ENCODE results near the gene INSC. TPM values are rescaled to one million over a fixed set of nuclear protein-coding genes. Genes with fewer than 3 reads are reported as not detected.

The INSC gene
- polyA plus RNA-seq, 1 donor from 2014 or later: 0.31 TPM

- Mint-ChIP-seq H3K36me3 (no peaks in the 10 kb centered on the region), H3K27ac (no peak overlapping the region), H3K9me3 (peaks cover 0 to 4% (median 0%) of the 10 kb centered on the region in 3 donors), H3K4me1 (peaks cover 0 to 3% (median 2%) of the 10 kb centered on the region in 3 donors), H3K4me3 (no peak overlapping the region), H3K27me3 (peaks cover 3% of the 10 kb centered on the region)
Measured at GRCh38 chr11:15198284-15198683, 83.6 kb downstream of the INSC start.

GRCh38 chr11:15199693-15200092 lies 85.0 kb downstream of the INSC start:
- Mint-ChIP-seq H3K27me3 (peaks cover 3% of the 10 kb centered on the region), H3K9me3 (no peaks in the 10 kb centered on the region), H3K27ac (no peak overlapping the region), H3K4me3 (no peak overlapping the region), H3K36me3 (no peaks in the 10 kb centered on the region), H3K4me1 (peaks cover 0 to 3% (median 2%) of the 10 kb centered on the region in 3 donors)

DNA sequence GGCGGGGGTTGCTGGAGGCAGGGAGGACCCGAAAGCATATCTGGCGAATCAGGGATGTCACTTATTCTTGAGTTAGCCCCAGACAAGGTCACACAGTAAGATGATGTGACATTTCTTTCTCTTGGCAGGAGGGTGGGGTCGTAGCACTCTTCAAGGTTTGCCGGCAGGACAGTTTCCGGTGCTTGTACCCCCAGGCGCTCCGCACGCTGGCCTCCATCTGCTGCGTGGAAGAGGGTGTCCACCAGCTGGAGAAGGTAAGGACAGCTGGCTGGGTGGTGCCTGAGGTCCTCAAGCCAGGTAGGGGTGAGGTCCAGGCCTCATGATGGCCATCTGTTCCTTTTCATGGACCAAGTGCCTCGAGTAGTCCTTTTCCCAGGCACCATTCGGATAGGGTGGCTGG lies 86.0 kb downstream of the INSC start:
- no peaks in the 10 kb centered on the region for H3K9me3 Mint-ChIP-seq
- H3K27me3 Mint-ChIP-seq: peaks cover 3% of the 10 kb centered on the region
- peaks cover 0 to 3% (median 2%) of the 10 kb centered on the region in 3 donors for H3K4me1 Mint-ChIP-seq
- H3K4me3 Mint-ChIP-seq: no peak overlapping the region
- H3K36me3 Mint-ChIP-seq: no peaks in the 10 kb centered on the region
- H3K27ac Mint-ChIP-seq: no peak overlapping the region

- Mint-ChIP-seq H3K36me3 (no peaks in the 10 kb centered on the region), H3K4me1 (peaks cover 0 to 3% (median 0%) of the 10 kb centered on the region in 3 donors), H3K4me3 (no peak overlapping the region), H3K9me3 (no peaks in the 10 kb centered on the region), H3K27ac (no peak overlapping the region), H3K27me3 (peaks cover 3% of the 10 kb centered on the region)
Measured at GRCh38 chr11:15201586-15201985, 86.9 kb downstream of the INSC start.

DNA sequence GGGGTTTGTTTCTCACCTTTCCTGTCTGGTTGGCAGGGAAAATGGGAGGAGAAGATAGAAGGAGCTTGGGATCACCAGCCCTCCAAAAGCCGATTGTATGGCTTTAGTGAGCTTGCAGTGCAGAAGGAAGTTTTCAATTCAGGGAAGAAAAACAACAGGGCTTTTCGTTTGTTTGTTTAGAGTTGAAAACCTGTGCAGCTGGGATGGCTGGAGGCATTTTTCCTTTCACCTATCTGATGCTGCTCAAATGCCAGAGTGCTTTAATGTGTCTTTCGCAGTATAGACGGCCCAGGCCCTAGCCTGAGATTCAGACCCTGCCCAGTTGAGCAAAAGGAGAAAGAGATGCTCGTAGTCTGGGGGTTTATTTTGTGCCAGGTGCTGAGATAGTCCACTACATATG lies 87.9 kb downstream of the INSC start:
- Mint-ChIP-seq H3K4me1 (no peaks in the 10 kb centered on the region), H3K27me3 (peaks cover 3% of the 10 kb centered on the region), H3K36me3 (no peaks in the 10 kb centered on the region), H3K27ac (no peak overlapping the region), H3K9me3 (no peaks in the 10 kb centered on the region), H3K4me3 (no peak overlapping the region)

DNA sequence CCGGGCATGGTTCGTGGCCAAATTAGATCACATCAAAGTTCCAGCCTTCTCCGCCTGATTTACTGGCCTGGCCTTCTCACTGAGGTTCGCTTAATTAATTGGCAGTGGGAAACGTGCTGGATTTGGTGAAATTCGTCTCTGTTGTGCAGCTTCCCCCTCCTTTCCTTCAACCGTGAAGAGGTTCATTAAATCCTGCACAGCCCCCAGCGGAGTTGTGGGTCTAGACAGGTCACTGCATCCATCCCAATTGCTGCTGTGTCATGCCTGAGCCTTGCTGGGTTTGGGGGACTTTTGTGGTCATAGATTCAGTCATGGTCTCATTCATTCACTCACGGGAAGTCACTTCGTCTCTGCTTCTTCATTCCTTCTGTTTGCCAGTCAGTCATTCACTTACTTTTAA lies 90.0 kb downstream of the INSC start:
- H3K36me3 Mint-ChIP-seq: no peaks in the 10 kb centered on the region
- peaks cover 0 to 1% (median 0%) of the 10 kb centered on the region in 3 donors for H3K4me1 Mint-ChIP-seq
- no peaks in the 10 kb centered on the region for H3K9me3 Mint-ChIP-seq
- H3K4me3 Mint-ChIP-seq: no peak overlapping the region
- peaks cover 4% of the 10 kb centered on the region for H3K27me3 Mint-ChIP-seq
- peak overlapping the region in 1 of 3 donors; percentile 69 for H3K27ac Mint-ChIP-seq

- no peak overlapping the region for H3K4me3 Mint-ChIP-seq
- H3K9me3 Mint-ChIP-seq: no peaks in the 10 kb centered on the region
- peaks cover 3% of the 10 kb centered on the region for H3K27me3 Mint-ChIP-seq
- H3K27ac Mint-ChIP-seq: peak overlapping the region in 1 of 3 donors; percentile 63
- H3K4me1 Mint-ChIP-seq: peaks cover 0 to 1% (median 0%) of the 10 kb centered on the region in 3 donors
- no peaks in the 10 kb centered on the region for H3K36me3 Mint-ChIP-seq
Measured at GRCh38 chr11:15206791-15207190, 92.1 kb downstream of the INSC start.

- no peaks in the 10 kb centered on the region for H3K9me3 Mint-ChIP-seq
- H3K36me3 Mint-ChIP-seq: no peaks in the 10 kb centered on the region
- H3K27ac Mint-ChIP-seq: peak overlapping the region in 1 of 3 donors; percentile 46
- H3K27me3 Mint-ChIP-seq: peaks cover 3% of the 10 kb centered on the region
- peak overlapping the region in 1 of 4 donors; percentile 13 for H3K4me3 Mint-ChIP-seq
- peaks cover 0 to 3% (median 0%) of the 10 kb centered on the region in 3 donors for H3K4me1 Mint-ChIP-seq
Measured at GRCh38 chr11:15208378-15209222, 93.9 kb downstream of the INSC start.

- Mint-ChIP-seq H3K36me3 (no peaks in the 10 kb centered on the region), H3K27me3 (peaks cover 4% of the 10 kb centered on the region), H3K4me3 (no peak overlapping the region), H3K9me3 (no peaks in the 10 kb centered on the region), H3K4me1 (peaks cover 0 to 3% (median 0%) of the 10 kb centered on the region in 3 donors), H3K27ac (no peak overlapping the region)
Measured at GRCh38 chr11:15212876-15213275, 98.2 kb downstream of the INSC start.

GRCh38 chr11:15213471-15214231 lies 98.9 kb downstream of the INSC start:
- H3K27me3 Mint-ChIP-seq: peaks cover 4% of the 10 kb centered on the region
- H3K4me1 Mint-ChIP-seq: peaks cover 0 to 3% (median 0%) of the 10 kb centered on the region in 3 donors
- no peaks in the 10 kb centered on the region for H3K36me3 Mint-ChIP-seq
- no peaks in the 10 kb centered on the region for H3K9me3 Mint-ChIP-seq
- H3K27ac Mint-ChIP-seq: no peak overlapping the region
- no peak overlapping the region for H3K4me3 Mint-ChIP-seq

GRCh38 chr11:15215005-15215404 lies 100.3 kb downstream of the INSC start:
- Mint-ChIP-seq H3K27me3 (peaks cover 1% of the 10 kb centered on the region), H3K27ac (no peak overlapping the region), H3K9me3 (no peaks in the 10 kb centered on the region), H3K4me1 (peaks cover 0 to 1% (median 0%) of the 10 kb centered on the region in 3 donors), H3K36me3 (no peaks in the 10 kb centered on the region), H3K4me3 (no peak overlapping the region)

GRCh38 chr11:15216678-15217077 lies 102.0 kb downstream of the INSC start:
- Mint-ChIP-seq H3K27ac (no peak overlapping the region), H3K27me3 (peaks cover 1% of the 10 kb centered on the region), H3K4me1 (peaks cover 0 to 1% (median 0%) of the 10 kb centered on the region in 3 donors), H3K9me3 (no peaks in the 10 kb centered on the region), H3K36me3 (no peaks in the 10 kb centered on the region), H3K4me3 (no peak overlapping the region)

GRCh38 chr11:15217416-15217815 lies 102.7 kb downstream of the INSC start:
- no peak overlapping the region for H3K4me3 Mint-ChIP-seq
- no peaks in the 10 kb centered on the region for H3K4me1 Mint-ChIP-seq
- no peak overlapping the region for H3K27ac Mint-ChIP-seq
- H3K9me3 Mint-ChIP-seq: no peaks in the 10 kb centered on the region
- H3K27me3 Mint-ChIP-seq: peaks cover 1% of the 10 kb centered on the region
- no peaks in the 10 kb centered on the region for H3K36me3 Mint-ChIP-seq

DNA sequence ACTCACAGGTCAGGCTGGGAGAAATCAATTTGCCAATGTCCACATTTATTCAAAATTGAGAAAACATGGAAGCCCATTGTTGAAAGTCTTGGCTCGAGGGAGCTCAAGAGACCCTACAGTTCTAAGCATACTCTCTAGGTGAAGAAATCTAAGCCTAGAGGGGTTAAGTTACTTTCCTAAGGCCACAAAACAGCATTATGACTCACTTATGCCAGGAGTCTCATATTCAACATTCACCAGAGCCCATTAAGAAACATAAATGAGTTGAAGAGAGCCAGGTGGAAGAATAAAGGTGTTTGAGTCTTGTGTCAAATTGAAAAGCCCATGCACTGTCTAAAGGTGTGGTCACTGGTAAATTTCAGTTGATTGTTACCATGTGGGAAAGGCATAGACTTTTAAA lies 108.1 kb downstream of the INSC start:
- H3K9me3 Mint-ChIP-seq: no peaks in the 10 kb centered on the region
- H3K27me3 Mint-ChIP-seq: no peaks in the 10 kb centered on the region
- H3K36me3 Mint-ChIP-seq: no peaks in the 10 kb centered on the region
- no peak overlapping the region for H3K27ac Mint-ChIP-seq
- H3K4me3 Mint-ChIP-seq: no peak overlapping the region
- H3K4me1 Mint-ChIP-seq: no peaks in the 10 kb centered on the region

- Mint-ChIP-seq H3K9me3 (no peaks in the 10 kb centered on the region), H3K36me3 (no peaks in the 10 kb centered on the region), H3K4me3 (no peak overlapping the region), H3K27ac (no peak overlapping the region), H3K4me1 (no peaks in the 10 kb centered on the region), H3K27me3 (peaks cover 1% of the 10 kb centered on the region)
Measured at GRCh38 chr11:15223318-15223717, 108.6 kb downstream of the INSC start.

Measured in IgD-negative memory B cell (primary cell).